HG03432 (cell line): ENCODE data around the gene PRG2.
A peak's percentile ranks its signal among the peaks of the same experiment; 100 is the strongest.
"Not testable (repeated sequence)": the region's sequence is repeated elsewhere in the genome, so short reads cannot be mapped to it uniquely, and the experiment has no call there.

Experiments used
- ATAC-seq: cut with Tn5 transposase; IDR thresholded peaks from one replicate; pipeline ENCODE4 v1.9.1; 2021; ENCODE audit warnings: mild to moderate bottlenecking, moderate library complexity; ENCODE audit not compliant: unreplicated experiment

The PRG2 gene

GRCh38 chr11:57348636-57349313, 41.7 kb downstream of the PRG2 start:
- ATAC-seq, result no peak

GRCh38 chr11:57348052-57348451, 42.4 kb downstream of the PRG2 start:
- ATAC-seq, result no peak

- no peak for ATAC-seq
These were observed 43.1 kb downstream of the PRG2 start for GRCh38 chr11:57347336-57347735.

DNA sequence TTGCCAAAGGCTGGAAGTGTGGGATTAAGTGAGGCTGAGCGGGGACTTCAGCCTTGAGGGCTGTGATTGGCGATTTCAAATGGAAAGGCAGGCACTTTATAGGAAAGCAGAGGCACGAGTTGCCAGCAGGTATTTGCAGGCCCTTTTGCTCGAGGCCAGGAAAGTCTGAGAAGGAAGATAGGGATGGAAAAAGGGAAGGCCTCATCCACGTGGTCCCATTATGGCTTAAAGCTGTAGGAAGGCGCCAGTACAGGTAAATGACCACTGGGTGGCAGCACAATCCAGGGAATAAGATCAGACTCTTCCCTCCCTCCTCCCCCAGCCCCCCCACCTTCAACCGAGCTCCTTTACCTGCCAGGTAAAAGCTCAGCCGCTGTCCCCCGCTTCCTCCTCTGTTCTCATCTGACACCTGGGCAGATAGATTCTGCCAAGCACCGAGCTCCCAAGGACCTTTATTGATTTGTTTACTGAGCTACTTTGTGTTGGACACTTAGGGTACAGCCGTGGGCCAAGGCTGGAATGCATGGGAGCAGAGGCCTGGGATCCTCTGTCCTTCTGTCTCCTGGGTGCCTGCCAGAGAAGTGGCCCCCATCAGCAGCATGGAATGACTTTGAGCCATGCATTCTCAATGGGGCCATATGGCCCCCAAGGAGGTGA, 44.8 kb downstream of the PRG2 start:
- ATAC-seq, result peak; percentile 63

- ATAC-seq, result no peak
These were observed 45.6 kb downstream of the PRG2 start for GRCh38 chr11:57344826-57345225.

DNA sequence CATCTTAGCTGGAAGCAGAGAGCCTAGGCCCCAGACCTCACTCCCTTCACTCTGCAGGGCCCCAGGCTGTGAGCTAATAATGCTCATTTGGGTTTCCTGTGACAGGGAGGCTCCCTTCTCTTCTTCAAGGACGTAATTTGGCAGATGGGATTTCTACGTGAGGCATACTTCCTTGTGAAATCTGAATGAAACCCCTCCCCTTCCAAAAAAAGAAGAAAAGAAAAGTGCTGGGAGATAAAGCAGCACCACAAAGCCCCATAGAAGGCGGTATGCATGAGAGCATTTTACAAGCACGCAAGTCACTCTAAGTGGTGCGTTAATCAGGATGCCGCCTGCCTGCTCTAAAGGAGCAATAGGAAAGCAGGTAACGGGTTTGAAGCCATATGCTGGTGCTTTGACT, 46.6 kb downstream of the PRG2 start:
- ATAC-seq, result no peak

DNA sequence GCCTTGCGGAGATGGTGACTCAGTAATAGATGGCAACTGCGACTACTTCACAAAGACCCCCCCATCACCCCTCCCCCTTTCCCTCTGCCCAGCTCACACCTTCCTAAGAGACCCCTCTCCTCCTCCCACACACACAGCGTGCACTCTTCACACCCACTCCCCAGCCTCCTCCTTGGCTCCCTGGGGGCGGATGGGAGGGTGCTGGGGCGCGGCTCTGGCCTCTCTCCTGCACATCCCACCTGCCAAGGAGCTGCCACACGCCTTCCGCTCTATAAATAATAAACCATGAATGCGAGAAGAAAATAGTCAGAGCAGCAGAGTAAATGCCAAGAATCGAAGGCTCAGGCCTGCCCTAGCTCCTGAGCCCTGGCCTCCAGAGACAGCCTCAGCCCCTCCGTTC, 47.7 kb downstream of the PRG2 start:
- no peak for ATAC-seq

DNA sequence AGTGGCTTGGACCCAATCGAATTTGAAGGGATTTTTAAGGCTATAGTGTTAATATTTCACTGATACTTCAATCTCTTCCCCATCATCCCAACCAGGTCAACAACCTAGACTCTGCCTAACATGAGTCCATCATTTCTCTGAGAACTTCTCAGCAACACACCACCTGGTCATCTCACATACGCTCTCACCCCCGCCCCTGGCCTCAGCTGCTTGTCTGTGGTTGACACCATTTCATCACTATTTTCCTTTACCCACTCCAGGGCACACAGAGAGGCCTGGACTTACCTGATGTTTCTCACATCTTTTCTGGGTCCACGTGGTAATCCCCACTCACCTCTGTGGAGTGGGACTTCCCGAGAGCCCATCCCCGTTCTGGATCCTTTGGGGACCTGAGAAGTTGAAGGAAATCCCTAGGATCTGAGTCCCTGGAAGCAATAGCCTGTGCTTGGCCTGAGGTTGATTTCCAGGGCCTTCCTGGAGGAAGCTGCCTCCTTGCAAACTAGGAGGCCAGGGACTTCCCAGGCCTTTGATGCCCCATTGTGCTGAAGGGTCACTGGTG, 49.1 kb downstream of the PRG2 start:
- ATAC-seq, result no peak

DNA sequence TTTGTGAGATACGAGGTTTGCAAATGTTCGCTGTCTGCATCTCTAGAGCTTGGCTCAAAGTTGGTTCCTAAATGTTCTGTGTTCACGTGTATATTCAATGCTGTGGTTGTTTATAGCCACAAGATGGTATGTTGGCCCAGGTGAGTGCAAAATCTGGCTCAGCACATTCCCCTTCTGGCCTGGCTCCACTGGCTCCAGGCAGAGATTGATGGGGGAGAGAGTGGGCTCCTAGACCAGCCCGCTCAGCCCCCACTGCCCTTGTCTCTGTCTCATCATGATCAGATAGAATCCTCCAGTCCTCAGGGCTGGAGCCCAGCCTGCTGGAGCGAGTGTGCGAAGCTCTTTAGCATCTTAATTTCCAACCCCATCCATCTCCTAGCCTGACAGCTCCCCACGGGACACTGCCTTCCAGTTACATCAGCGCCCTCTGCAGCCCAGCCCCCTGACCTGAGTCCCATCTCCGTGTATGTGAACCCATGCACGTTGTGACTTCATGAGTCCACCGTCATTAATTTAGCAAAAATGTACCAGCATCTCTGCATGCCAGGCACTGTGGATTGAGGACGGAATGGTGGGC, 50.3 kb downstream of the PRG2 start:
- ATAC-seq, result no peak

DNA sequence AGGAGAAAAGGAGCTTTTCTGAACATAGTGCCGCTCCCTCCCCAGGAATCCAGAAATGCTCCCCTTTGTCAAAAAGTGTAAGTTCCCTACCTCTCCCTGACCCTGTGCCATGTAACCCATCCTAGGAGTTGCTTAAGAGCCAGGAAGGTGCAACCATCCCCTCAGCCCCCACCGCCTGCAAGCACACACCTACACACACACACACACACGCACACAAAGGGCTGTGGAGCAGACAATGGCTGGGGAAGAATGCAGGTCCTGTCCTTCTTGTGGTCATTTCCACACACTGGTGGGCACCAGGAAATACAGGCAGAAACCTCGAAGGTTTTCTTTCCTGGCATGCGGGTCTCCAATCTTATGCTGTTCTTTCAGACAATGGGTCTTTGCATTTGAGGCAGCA, 51.1 kb downstream of the PRG2 start:
- no peak for ATAC-seq

DNA sequence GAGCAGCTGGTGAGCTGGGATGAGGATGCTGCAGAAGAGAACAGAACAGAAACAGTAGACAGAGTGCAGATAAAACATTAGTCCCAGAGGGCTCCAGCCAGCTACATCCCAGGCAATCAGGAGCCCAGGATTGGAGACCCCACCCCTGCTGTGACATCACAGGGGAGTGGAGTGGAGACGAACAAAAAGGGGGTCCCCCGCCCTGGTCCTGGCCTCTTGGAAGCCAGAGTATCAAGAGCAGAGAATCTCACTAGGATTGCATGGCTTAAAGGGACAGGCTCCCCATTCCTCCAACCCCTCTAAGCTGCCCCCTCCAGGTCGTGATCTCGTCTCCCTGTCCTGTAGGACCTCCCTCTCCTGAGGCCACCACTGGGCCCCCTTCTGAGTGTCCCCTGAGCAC, 52.3 kb downstream of the PRG2 start, which contains the start of gene P2RX3:
Gene P2RX3, plus strand, starts transcription at position 211 of the 400 bp plus-strand sequence. CDS start 199 bp downstream, outside the sequence.
- no peak for ATAC-seq

DNA sequence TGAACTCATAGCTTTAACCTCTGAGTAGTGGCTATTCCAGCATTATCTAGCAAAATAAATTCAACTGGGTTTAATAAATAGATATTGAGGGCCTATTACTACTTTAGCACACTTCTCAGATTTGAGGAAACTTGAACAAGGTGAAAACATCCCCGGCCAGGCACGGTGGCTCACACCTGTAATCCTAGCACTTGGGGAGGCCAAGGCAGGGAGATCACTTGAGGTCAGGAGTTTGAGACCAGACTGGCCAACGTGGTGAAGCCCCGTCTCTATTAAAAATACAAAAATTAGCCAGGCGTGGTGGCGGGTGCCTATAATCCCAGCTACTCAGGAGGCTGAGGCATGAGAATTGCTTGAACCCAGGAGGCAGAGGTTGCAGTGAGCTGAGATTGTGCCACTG, 53.6 kb downstream of the PRG2 start:
- ATAC-seq, result not testable (repeated sequence)
